Natural killer cell (primary cell): ENCODE results near the gene DEFB113. TPM values are rescaled to one million over a fixed set of nuclear protein-coding genes. Genes with fewer than 3 reads are reported as not detected.

ENCODE experiments used
- ATAC-seq, 3 donors: fragments of 150-1000 bp in 2 of 3; fragments of 200-7000 bp in 1 of 3; cut with Tn5 transposase; 1 replicate in 1 of 3; 2 replicates in 2 of 3; pipeline ENCODE4 v1.10.0; 2021; ENCODE audit warnings: mild to moderate bottlenecking in 2 of 3, moderate library complexity in 2 of 3
- DNase-seq, 2 donors: peaks; one replicate each; pipeline versions ENCODE4 v3.0.0 to v3.0.0-alpha.2; 2013 to 2021; ENCODE audit warnings: mixed read lengths in 1 of 2
- H3K27ac ChIP-seq: one replicate; pipeline ENCODE4 v1.5.1; 2013; ENCODE audit warnings: mild to moderate bottlenecking, low read length
- H3K27me3 ChIP-seq: one replicate; pipeline ENCODE4 v1.6.1; 2013; ENCODE audit warnings: low read length; ENCODE audit not compliant: control insufficient read depth, insufficient read depth
- H3K36me3 ChIP-seq: one replicate; pipeline ENCODE4 v1.6.1; 2013; ENCODE audit warnings: low read length; ENCODE audit not compliant: control insufficient read depth, insufficient read depth
- H3K4me1 ChIP-seq: one replicate; pipeline ENCODE4 v1.6.1; 2013; ENCODE audit warnings: low read length; ENCODE audit not compliant: control insufficient read depth, insufficient read depth
- H3K4me3 ChIP-seq: one replicate; pipeline ENCODE4 v1.5.1; 2013; ENCODE audit warnings: low read length
- H3K9me3 ChIP-seq: one replicate; pipeline ENCODE4 v1.6.1; 2013; ENCODE audit warnings: low read length; ENCODE audit not compliant: control insufficient read depth, insufficient read depth
- H3K27ac Mint-ChIP-seq, 2 donors: one replicate each; pipeline ENCODE4 v1.8.0; 2022; ENCODE audit warnings: mild to moderate bottlenecking in 2 of 2, mixed read lengths in 2 of 2, moderate library complexity in 1 of 2
- H3K27me3 Mint-ChIP-seq, 2 donors: one replicate each; pipeline ENCODE4 v1.8.0; 2022; ENCODE audit warnings: low read depth in 2 of 2, mixed read lengths in 2 of 2
- H3K36me3 Mint-ChIP-seq: one replicate; pipeline ENCODE4 v1.8.0; 2022; ENCODE audit warnings: mixed read lengths
- H3K4me1 Mint-ChIP-seq, 2 donors: one replicate each; pipeline ENCODE4 v1.8.0; 2022; ENCODE audit warnings: mixed read lengths in 2 of 2
- H3K4me3 Mint-ChIP-seq: one replicate; pipeline ENCODE4 v1.8.0; 2022; ENCODE audit warnings: mild to moderate bottlenecking, moderate library complexity, mixed read lengths
- H3K9me3 Mint-ChIP-seq, 2 donors: one replicate each; pipeline ENCODE4 v1.8.0; 2022; ENCODE audit warnings: mixed read lengths in 2 of 2
- WGBS: methylation state at CpG from one replicate; pipeline ENCODE4 v1.1.7; 2013; ENCODE audit warnings: missing lambda C conversion rate; ENCODE audit not compliant: insufficient coverage; 5-methylcytosine and 5-hydroxymethylcytosine counted together
- intact Hi-C: fragments of 100-400 bp; cut with micrococcal nuclease; formaldehyde crosslinking; loops from one replicate; pipeline ENCODE4 v1.14.2; 2022
- total RNA-seq, 4 donors: library from RNA; stranded (reverse); fragments of 120-200 nt in 1 of 4; gene quantifications; one replicate each; pipeline versions ENCODE4 v1.2.3 to v1.2.4, GENCODE V29; 2013 to 2022
- TF ChIP-seq, protein P1 (sequence below): fragments of 200-600 bp; IDR thresholded peaks from one replicate; pipeline ENCODE4 v1.8.0; 2022; ENCODE audit warnings: antibody characterized with exemption

Gene DEFB113
- total RNA-seq, 3 donors from 2014 or later (not counting 1 experiment from before 2014, with no cell fraction given), result not detected

- Histone ChIP-seq H3K9me3 (peaks cover 4% of the 10 kb centered on the region), H3K27ac (no peak overlapping the region), H3K4me1 (no peaks in the 10 kb centered on the region), H3K4me3 (no peak overlapping the region), H3K36me3 (no peaks in the 10 kb centered on the region), H3K27me3 (no peaks in the 10 kb centered on the region)
- H3K27ac Mint-ChIP-seq, result no peak overlapping the region
- no peaks in the 10 kb centered on the region for H3K36me3 Mint-ChIP-seq
- peaks cover 0 to 3% of the 10 kb centered on the region in 2 donors for H3K4me1 Mint-ChIP-seq
- 100% methylated on average over 1 of the region's 1 CpG for WGBS
- ATAC-seq (no peak), DNase-seq (no peak)
- H3K27me3 Mint-ChIP-seq, result no peaks in the 10 kb centered on the region
- TF ChIP-seq, protein P1, sequence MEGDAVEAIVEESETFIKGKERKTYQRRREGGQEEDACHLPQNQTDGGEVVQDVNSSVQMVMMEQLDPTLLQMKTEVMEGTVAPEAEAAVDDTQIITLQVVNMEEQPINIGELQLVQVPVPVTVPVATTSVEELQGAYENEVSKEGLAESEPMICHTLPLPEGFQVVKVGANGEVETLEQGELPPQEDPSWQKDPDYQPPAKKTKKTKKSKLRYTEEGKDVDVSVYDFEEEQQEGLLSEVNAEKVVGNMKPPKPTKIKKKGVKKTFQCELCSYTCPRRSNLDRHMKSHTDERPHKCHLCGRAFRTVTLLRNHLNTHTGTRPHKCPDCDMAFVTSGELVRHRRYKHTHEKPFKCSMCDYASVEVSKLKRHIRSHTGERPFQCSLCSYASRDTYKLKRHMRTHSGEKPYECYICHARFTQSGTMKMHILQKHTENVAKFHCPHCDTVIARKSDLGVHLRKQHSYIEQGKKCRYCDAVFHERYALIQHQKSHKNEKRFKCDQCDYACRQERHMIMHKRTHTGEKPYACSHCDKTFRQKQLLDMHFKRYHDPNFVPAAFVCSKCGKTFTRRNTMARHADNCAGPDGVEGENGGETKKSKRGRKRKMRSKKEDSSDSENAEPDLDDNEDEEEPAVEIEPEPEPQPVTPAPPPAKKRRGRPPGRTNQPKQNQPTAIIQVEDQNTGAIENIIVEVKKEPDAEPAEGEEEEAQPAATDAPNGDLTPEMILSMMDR, result no peak
- intact Hi-C loops, result no loop called here
- no peak overlapping the region for H3K4me3 Mint-ChIP-seq
- H3K9me3 Mint-ChIP-seq, result peaks cover 9% of the 10 kb centered on the region in 2 donors
Observed at GRCh38 chr6:49980898-49981297, 11.5 kb upstream of the DEFB113 start.

- ATAC-seq, result no peak
- H3K4me3 ChIP-seq, result no peak overlapping the region
- no peaks in the 10 kb centered on the region for H3K36me3 ChIP-seq
- H3K27ac ChIP-seq, result no peak overlapping the region
- peaks cover 4% of the 10 kb centered on the region for H3K9me3 ChIP-seq
- DNase-seq, result no peak
- Mint-ChIP-seq H3K36me3 (no peaks in the 10 kb centered on the region), H3K4me3 (no peak overlapping the region), H3K9me3 (peaks cover 9 to 10% of the 10 kb centered on the region in 2 donors), H3K27ac (no peak overlapping the region), H3K4me1 (peaks cover 0 to 3% of the 10 kb centered on the region in 2 donors), H3K27me3 (no peaks in the 10 kb centered on the region)
- TF ChIP-seq, protein P1, result no peak
- intact Hi-C loops, result no loop called here
- H3K27me3 ChIP-seq, result no peaks in the 10 kb centered on the region
- WGBS, result 37% methylated on average over 4 of the region's 4 CpGs
- H3K4me1 ChIP-seq, result no peaks in the 10 kb centered on the region
Observed at GRCh38 chr6:49979584-49979983, 10.2 kb upstream of the DEFB113 start.

- WGBS, result 0% methylated on average over 1 of the region's 3 CpGs
- no peak overlapping the region for H3K27ac ChIP-seq
- DNase-seq (no peak), ATAC-seq (no peak)
- H3K27ac Mint-ChIP-seq, result no peak overlapping the region
- H3K27me3 ChIP-seq, result no peaks in the 10 kb centered on the region
- peaks cover 0 to 3% of the 10 kb centered on the region in 2 donors for H3K4me1 Mint-ChIP-seq
- H3K4me3 Mint-ChIP-seq, result no peak overlapping the region
- H3K4me3 ChIP-seq, result no peak overlapping the region
- intact Hi-C loops, result no loop called here
- peaks cover 4% of the 10 kb centered on the region for H3K9me3 ChIP-seq
- H3K36me3 Mint-ChIP-seq, result no peaks in the 10 kb centered on the region
- TF ChIP-seq, protein P1, result no peak
- H3K4me1 ChIP-seq, result no peaks in the 10 kb centered on the region
- no peaks in the 10 kb centered on the region for H3K36me3 ChIP-seq
- no peaks in the 10 kb centered on the region for H3K27me3 Mint-ChIP-seq
- H3K9me3 Mint-ChIP-seq, result peaks cover 9 to 10% of the 10 kb centered on the region in 2 donors
Observed at GRCh38 chr6:49978332-49979226, 9.2 kb upstream of the DEFB113 start.
